ENCODE data around the gene PPP2R1B.
A peak's percentile ranks its signal among the peaks of the same experiment; 100 is the strongest.

Gene PPP2R1B

DNA sequence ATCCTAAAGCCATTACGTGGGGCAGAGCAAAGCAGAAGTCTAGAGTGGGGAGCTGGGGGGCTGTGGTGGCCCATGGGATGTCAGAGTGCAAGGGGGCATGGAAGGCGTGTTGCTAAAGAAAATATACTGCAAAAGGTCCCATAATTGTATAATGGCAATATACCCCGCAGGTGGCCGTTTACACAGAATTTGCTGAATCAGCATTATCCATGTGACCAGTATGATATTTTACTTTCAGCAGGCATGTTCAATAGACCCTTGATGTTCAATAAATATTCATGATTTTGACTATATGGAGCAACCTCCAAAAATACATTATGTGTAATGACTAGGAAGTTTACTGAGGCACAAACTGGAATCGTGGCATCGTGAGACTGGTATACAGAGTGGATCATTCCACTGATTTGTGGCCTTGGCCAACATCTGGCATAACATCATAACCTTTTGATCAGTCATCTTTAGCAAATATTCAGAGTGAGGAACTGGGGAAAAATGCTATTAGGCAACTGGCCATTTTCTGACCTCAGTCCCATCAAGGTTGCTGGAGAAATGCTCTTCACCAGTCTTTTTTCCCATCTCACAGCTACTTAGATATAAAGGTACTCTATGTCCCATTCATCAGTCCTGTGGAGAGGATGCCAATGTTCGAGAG, 29.3 kb upstream of the PPP2R1B start:
- no peak for DNase-seq (ENCODE audit: low spot score)
- Histone ChIP-seq H3K27ac (no peak overlapping the region), H3K4me3 (no peak overlapping the region)
- TF ChIP-seq, protein P1, sequence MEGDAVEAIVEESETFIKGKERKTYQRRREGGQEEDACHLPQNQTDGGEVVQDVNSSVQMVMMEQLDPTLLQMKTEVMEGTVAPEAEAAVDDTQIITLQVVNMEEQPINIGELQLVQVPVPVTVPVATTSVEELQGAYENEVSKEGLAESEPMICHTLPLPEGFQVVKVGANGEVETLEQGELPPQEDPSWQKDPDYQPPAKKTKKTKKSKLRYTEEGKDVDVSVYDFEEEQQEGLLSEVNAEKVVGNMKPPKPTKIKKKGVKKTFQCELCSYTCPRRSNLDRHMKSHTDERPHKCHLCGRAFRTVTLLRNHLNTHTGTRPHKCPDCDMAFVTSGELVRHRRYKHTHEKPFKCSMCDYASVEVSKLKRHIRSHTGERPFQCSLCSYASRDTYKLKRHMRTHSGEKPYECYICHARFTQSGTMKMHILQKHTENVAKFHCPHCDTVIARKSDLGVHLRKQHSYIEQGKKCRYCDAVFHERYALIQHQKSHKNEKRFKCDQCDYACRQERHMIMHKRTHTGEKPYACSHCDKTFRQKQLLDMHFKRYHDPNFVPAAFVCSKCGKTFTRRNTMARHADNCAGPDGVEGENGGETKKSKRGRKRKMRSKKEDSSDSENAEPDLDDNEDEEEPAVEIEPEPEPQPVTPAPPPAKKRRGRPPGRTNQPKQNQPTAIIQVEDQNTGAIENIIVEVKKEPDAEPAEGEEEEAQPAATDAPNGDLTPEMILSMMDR (IDR thresholded peaks at IDR 0.05) = no peak

DNA sequence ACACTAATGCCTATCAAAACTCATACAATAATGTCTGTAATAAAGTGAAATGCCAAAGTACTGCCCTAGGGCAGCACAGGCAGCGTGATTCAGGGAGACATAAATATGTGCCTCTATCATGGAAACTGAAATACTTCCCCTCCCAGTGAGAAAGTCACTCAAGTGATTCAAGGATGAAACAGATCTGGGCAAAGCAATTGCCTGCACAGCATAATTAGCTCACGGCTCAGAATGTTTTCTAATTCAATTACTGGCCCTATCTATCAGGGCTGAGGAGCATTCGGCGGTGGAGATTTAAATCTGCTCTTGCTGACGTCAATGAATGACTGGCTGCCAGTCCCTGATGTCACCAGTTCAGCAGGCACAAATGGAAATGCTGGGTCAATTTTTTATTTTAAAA, 27.7 kb upstream of the PPP2R1B start:
- TF ChIP-seq, protein P1 (IDR thresholded peaks at IDR 0.05) = no peak
- no peak overlapping the region for H3K4me3 ChIP-seq
- no peak for DNase-seq (ENCODE audit: low spot score)
- no peak overlapping the region for H3K27ac ChIP-seq

DNA sequence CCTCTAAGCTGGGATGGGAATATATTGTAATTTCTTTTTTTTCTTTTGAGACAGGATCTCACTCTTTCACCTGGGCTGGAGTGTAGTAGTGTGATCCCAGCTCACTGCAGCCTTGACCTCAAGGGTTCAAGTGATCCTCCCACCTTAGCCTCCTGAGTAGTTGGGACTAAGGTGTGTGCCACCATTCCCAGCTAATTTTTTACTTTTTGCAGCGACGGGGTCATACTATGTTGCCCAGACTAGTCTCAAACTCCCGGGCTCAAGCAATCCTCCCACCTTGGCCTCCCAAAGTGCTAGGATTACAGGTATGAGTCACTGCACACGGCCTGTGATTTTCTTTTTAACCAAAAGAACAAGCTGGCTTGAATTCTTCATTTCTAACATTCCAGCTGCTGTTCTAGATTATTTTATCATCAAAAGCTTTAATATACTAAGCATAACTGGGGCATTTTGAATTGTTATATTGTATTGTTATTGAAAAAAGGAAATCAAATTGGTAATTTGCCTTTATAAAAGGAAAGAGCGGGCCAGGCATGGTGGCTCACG, 26.8 kb upstream of the PPP2R1B start:
- TF ChIP-seq, protein P1 (IDR thresholded peaks at IDR 0.05) = no peak
- no peak overlapping the region for H3K4me3 ChIP-seq
- DNase-seq (ENCODE audit: low spot score) = peak; percentile 4
- H3K27ac ChIP-seq = no peak overlapping the region

DNA sequence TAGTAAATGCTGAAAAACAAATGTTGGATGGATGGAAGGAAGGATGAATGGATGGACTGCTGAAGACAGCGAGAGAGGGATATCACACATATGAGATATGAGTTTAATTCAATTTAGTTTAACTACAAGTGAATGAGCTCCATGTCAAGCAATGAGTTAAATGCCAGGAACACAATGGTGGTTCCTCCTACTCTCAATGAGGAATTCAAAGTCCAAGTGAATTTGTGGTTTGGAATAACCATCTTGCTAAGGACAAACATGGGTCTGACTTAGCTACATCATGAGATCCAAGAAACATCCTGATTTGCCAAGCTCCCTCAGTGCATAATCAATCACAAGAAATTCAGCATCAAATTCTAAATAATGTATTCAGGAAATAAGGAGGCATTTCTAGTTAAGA, 26.1 kb upstream of the PPP2R1B start:
- DNase-seq (ENCODE audit: low spot score) = no peak
- TF ChIP-seq, protein P1 (IDR thresholded peaks at IDR 0.05) = no peak
- Histone ChIP-seq H3K27ac (no peak overlapping the region), H3K4me3 (no peak overlapping the region)

DNA sequence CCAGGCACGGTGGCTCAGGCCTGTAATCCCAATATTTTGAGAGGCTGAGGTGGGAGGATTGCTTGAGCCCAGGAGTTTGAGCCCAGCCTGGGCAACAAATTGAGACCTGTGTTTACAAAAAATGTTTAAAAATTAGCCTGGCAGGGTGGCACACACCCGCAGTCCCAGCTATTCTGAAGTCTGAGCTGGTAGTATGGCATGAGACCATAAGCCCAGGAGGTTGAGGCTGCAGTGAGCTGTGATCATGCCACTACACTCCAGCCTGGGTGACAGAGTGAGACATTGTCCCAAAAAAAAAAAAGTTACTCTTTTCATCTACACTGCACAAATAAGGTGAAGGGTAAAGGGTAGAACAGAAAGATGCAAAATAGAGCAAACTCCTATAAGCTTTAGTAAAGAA, 22.3 kb upstream of the PPP2R1B start:
- H3K27ac ChIP-seq = no peak overlapping the region
- TF ChIP-seq, protein P1 (IDR thresholded peaks at IDR 0.05) = no peak
- no peak for DNase-seq (ENCODE audit: low spot score)
- no peak overlapping the region for H3K4me3 ChIP-seq

DNA sequence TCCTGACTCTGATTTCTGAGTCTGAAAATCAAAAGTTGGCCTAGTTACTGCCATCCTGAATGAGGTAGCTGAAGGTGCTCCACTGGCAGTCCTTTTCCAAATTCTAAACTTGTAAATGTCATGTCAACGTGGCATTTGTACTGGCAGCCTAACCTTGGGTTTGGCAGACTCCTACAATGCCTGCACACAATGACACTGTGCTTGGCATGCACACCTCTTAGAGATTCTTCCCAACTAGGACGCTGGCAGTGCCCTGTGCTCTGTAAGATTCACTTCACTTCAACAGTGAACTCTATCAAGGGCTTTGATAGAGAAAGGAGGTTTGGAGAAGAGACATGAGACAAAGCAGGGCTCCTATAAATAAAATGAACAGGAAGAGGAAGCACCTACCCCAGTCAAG, 21.9 kb upstream of the PPP2R1B start:
- no peak for DNase-seq (ENCODE audit: low spot score)
- H3K4me3 ChIP-seq = no peak overlapping the region
- H3K27ac ChIP-seq = no peak overlapping the region
- TF ChIP-seq, protein P1 (IDR thresholded peaks at IDR 0.05) = no peak

DNA sequence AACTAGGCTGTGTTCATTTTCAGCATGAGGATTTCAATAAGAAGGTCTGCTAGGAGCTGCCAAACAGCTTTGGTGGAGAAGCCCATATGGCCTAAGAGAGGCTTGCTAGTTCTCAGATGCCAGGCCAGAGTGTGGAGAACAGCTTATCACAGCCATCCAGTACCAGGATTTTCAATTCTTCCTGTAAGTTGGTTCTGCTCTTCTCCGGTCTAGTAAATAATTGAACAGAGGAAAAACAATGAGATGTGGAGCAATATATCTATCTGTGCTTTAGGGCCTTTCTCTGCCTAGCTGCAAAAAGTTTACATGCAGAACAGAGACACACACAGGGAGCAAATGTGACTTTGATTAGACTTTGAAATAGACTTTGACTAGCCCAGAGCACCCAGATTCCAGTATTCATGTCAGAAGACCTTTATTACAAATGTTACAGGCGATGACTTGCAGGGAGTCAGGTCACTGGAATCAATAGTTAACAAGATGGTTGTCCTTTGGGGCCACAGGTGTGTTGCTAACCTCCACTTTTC, 19.8 kb upstream of the PPP2R1B start:
- TF ChIP-seq, protein P1 (IDR thresholded peaks at IDR 0.05) = no peak
- Histone ChIP-seq H3K27ac (no peak overlapping the region), H3K4me3 (no peak overlapping the region)
- DNase-seq (ENCODE audit: low spot score) = no peak

All from coronary artery (tissue), 2 donors.